Bronchial epithelial cell (primary cell): ENCODE measurements around the gene LRFN5. TPM values are rescaled to one million over a fixed set of nuclear protein-coding genes. Genes with fewer than 3 reads are reported as not detected.
A peak's percentile ranks its signal among the peaks of the same experiment; 100 is the strongest.
"Not testable (repeated sequence)": the region's sequence is repeated elsewhere in the genome, so short reads cannot be mapped to it uniquely, and the experiment has no call there.

Experiments used
- DNase-seq: peaks from one replicate; pipeline ENCODE4 v3.0.0-alpha.2; 2010; ENCODE audit warnings: low read depth
- FAIRE-seq: peaks from 2 replicates; lab custom pipeline; 2011; peaks lifted over from hg19 to GRCh38; lab: Jason Lieb, UNC
- H3K27me3 ChIP-seq: 2 replicates; pipeline ENCODE4 v1.5.1; 2011; ENCODE audit warnings: low read length; ENCODE audit not compliant: control insufficient read depth, insufficient read depth
- H3K36me3 ChIP-seq: 2 replicates; pipeline ENCODE4 v1.5.1; 2011; ENCODE audit warnings: low read length; ENCODE audit not compliant: control insufficient read depth, insufficient read depth
- H3K4me3 ChIP-seq: 2 replicates; pipeline ENCODE4 v1.5.1; 2011; ENCODE audit warnings: mild to moderate bottlenecking, low read depth, low read length, control low read depth
- total RNA-seq: library from RNA; depleted of rRNA; stranded (reverse); fragments of >200 nt; gene quantifications from 2 replicates; pipeline ENCODE4 v1.2.1, GENCODE V29; 2014
- TF ChIP-seq, protein P1 (sequence below): IDR thresholded peaks from 2 replicates; pipeline ENCODE4 v1.5.1; 2011; ENCODE audit warnings: mild to moderate bottlenecking, moderate library complexity, low read length, control low read depth, inconsistent platforms; ENCODE audit not compliant: insufficient read depth, severe bottlenecking

Gene LRFN5
- total RNA-seq, 1 donor from 2014 or later: under 0.01 TPM

DNA sequence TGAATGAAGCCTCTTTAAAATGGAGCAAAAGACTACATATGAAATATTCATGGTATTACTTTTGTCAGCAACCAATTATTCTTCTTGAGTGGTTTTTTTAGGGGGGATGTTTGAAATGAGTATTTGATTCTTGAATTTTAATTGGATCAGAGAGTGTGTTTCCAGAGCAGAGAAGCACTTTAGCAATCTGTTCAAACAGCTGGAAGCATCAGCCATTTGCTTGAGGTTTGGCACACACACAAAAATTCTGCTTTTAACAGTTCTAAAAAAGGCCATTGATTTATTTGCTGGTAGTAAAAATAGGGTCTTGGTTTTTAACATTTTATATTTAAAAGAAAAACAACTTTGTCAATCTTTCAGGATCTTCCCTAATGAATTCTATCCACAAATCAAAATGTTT is 292.7 kb downstream of the LRFN5 start:
- no peak for FAIRE-seq
- no peak for DNase-seq
- no peak overlapping the region for H3K4me3 ChIP-seq
- TF ChIP-seq, protein P1, sequence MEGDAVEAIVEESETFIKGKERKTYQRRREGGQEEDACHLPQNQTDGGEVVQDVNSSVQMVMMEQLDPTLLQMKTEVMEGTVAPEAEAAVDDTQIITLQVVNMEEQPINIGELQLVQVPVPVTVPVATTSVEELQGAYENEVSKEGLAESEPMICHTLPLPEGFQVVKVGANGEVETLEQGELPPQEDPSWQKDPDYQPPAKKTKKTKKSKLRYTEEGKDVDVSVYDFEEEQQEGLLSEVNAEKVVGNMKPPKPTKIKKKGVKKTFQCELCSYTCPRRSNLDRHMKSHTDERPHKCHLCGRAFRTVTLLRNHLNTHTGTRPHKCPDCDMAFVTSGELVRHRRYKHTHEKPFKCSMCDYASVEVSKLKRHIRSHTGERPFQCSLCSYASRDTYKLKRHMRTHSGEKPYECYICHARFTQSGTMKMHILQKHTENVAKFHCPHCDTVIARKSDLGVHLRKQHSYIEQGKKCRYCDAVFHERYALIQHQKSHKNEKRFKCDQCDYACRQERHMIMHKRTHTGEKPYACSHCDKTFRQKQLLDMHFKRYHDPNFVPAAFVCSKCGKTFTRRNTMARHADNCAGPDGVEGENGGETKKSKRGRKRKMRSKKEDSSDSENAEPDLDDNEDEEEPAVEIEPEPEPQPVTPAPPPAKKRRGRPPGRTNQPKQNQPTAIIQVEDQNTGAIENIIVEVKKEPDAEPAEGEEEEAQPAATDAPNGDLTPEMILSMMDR: no peak
- H3K27me3 ChIP-seq: no peaks in the 10 kb centered on the region
- no peaks in the 10 kb centered on the region for H3K36me3 ChIP-seq

DNA sequence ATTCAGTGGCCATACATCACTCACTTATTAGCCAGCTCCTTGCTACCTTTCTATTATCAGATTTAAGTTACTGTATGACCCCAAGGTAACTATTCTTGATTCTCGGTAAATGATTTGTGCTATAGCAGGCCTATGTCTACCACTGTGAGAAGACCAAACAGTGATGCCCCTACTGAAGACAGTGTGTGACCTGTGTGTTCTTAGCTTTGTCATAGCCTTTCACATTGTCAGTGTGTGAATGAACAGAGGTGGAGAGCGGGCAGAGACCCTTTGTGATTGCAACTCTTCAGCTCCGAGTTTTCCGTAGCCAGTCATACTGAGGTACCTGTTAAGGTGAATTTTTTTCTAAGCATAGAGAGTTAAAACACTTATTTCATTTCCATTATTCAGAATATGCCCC is 294.0 kb downstream of the LRFN5 start:
- no peak for DNase-seq
- no peak for FAIRE-seq
- Histone ChIP-seq H3K4me3 (no peak overlapping the region), H3K36me3 (no peaks in the 10 kb centered on the region), H3K27me3 (no peaks in the 10 kb centered on the region)
- TF ChIP-seq, protein P1: no peak

DNA sequence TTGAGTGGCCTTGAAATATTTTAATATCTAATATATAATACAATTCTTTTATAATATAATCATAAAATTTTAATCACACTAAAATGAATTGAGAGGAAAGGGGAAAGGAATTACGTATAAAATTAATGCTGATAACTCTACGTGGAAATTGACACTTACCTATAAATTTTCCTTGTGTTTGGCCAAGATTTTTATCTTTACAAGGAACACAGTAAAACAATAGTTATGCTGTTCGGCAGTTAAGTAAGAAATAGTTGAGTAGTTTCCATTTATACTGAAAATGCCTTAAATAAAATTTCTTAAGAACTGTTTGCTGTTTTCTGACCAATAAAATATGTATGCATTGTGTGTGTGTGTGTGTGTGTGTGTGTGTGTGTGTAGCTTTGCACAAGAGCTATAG is 294.4 kb downstream of the LRFN5 start:
- Histone ChIP-seq H3K36me3 (no peaks in the 10 kb centered on the region), H3K27me3 (no peaks in the 10 kb centered on the region), H3K4me3 (no peak overlapping the region)
- DNase-seq: no peak
- no peak for FAIRE-seq
- TF ChIP-seq, protein P1: no peak

DNA sequence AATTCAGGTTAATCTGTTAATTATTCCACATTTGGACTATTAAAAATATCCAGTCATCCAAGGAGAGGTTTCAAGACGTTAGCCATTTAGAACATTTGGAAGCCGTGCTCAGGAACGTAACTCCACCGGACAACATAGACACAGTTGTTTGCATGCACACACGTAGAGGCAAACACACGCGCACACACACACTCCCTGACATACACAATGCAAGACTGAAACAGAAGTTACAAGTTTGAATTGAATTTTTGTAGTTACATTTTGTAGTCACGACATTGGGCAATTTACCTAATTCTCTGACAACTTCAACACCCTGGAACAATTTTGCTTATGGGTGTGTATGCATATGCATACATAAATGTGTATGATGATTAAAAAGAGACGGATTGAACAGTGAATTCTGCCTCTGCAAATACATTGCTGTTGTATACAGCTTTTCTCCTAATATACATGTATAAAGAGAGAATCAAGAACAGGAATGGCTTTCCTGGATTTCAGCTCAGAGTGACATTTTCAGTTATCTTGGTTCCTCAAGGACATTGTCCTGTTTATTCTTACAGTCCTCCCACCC is 298.8 kb downstream of the LRFN5 start:
- FAIRE-seq (no peak), DNase-seq (no peak)
- TF ChIP-seq, protein P1: no peak
- no peaks in the 10 kb centered on the region for H3K36me3 ChIP-seq
- no peak overlapping the region for H3K4me3 ChIP-seq
- H3K27me3 ChIP-seq: no peaks in the 10 kb centered on the region

DNA sequence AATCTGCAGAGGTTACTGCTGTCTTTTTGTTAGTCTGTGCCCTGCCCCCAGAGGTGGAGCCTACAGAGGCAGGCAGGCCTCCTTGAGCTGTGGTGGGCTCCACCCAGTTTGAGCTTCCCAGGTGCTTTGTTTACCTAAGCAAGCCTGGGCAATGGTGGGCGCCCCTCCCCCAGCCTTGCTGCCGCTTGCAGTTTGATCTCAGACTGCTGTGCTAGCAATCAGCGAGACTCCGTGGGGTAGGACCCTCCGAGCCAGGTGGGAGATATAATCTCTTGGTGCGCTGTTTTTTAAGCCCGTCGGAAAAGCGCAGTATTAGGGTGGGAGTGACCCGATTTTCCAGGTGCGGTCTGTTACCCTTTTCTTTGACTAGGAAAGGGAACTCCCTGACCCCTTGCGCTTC is 304.5 kb downstream of the LRFN5 start:
- not testable (repeated sequence) for FAIRE-seq, DNase-seq
- H3K4me3 ChIP-seq: peak overlapping the region; percentile 24

DNA sequence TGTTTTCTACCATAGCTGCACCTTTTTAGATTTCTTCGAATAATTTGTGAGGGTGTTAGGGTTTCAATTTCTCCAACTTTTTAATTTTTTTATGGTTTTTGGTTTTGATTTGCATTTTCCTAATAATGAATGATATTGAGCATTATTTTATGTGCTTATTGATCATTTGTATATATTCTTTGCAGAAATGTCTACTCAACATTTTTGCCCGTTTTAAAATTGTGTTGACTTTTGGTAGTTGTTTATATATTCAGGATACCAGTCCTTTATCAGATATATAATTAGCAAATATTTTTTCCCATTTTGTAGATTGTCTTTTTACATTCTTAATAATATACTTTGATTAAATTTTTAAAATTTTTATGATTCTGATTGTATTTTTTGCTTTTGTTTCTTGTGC is 306.7 kb downstream of the LRFN5 start:
- no peaks in the 10 kb centered on the region for H3K27me3 ChIP-seq
- no peak overlapping the region for H3K4me3 ChIP-seq
- TF ChIP-seq, protein P1: no peak
- H3K36me3 ChIP-seq: no peaks in the 10 kb centered on the region
- FAIRE-seq (no peak), DNase-seq (no peak)

More for the DNA sequence above, 304.5 kb downstream of the LRFN5 start:
- not testable (repeated sequence) for H3K27me3 ChIP-seq, H3K36me3 ChIP-seq
